ENCODE data around the gene CTIF.
"Not testable (repeated sequence)": the region's sequence is repeated elsewhere in the genome, so short reads cannot be mapped to it uniquely, and the experiment has no call there.

Gene CTIF

DNA sequence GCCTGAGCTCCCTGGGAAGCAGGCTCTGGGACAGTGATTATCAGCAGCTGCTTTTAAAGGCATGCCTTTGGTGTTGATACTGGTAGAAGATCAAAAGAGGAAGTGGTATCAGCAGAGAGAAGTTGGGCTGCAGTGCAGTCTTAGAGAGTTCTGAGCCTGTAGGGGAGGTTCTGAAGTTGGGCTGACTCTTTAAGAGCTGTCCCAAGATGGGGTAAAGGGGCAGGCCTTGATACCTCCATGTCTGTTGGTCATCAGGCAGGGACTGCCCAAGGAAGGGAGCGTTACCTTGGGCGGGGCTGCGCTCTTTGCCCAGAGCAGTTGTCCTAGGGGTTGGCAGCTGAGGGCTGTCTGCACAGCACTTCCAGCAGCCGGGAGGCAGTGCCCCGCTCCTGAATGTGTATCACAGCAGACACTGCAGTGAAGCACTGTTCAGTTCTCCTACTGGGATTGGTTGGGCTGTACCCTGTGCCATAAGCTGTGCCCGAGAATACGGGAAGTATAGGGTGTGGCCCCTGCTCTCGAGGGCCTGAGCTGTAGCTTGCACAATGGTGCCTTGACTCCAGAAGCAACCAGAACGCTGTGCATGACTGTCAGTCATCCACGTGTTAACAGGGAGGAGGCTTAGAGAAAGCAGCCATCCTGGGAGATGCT is 177.0 kb downstream of the CTIF start:
- DNase-seq: no peak

DNA sequence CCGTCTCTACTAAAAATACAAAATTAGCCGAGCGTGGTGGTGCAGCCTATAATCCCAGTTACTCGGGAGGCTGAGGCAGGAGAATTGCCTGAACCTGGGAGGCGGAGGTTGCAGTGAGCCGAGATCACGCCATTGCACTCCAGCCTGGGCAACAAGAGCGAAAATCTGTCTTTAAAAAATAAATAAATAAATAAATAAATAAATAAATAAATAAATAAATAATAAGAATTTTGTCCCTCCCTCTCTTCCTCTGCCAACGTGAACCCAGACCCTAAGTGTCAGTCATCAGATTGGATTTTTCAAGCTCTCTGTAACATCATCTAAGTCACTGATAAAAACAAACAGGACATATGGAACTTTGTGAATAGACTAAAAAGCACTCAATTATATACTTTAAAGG is 178.4 kb downstream of the CTIF start:
- not testable (repeated sequence) for DNase-seq

DNA sequence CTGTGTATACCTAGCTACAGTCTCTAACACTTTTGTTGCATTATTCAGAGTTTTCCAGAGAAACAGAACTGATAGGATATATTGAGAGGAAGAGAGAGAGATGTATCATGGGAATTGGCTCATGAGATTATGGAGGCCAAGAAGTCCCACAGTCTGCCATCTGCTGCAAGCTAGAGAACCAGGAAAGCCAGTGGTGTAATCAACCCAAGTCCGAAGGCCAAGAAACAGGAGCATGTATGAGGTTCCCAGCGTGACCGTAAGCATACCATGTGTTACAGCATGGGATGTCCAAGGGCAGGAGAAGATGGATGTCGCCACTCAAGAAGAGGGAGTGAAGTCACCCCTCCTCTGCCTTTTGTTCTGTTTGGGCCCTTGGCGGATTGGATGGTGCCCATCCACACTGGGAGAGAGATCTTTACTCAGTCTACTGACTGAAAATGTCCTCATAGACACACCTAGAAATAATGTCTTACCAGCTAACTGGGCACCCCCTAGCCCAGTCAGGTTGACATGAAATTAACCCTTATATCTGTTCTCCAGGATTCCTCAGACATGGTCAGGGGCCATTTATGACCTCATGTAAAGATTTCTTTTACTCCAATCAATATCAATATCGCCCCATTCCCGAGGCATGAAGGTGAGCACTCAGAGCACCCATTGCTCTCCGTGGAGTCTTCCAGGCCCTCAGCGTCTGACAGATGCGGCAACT is 179.6 kb downstream of the CTIF start:
- no peak for DNase-seq

DNA sequence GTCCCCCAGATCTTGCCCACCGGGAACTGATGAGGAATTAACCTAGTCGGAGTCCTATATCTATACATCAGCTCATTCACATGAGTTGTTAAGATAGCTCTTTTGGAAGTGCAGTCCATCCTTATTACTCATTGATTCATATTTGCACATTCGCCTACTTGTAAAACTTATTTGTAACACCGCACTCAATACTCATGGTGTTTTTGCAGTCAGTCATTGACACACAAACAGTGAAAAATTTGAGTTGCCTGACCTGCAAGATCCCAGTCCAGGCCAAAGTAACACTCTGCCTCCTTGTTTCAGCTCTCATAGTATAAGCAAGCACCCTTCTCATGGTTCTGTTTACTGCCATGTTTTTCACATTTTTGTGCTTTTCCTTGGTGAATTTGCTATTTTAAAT is 180.6 kb downstream of the CTIF start:
- DNase-seq: no peak

DNA sequence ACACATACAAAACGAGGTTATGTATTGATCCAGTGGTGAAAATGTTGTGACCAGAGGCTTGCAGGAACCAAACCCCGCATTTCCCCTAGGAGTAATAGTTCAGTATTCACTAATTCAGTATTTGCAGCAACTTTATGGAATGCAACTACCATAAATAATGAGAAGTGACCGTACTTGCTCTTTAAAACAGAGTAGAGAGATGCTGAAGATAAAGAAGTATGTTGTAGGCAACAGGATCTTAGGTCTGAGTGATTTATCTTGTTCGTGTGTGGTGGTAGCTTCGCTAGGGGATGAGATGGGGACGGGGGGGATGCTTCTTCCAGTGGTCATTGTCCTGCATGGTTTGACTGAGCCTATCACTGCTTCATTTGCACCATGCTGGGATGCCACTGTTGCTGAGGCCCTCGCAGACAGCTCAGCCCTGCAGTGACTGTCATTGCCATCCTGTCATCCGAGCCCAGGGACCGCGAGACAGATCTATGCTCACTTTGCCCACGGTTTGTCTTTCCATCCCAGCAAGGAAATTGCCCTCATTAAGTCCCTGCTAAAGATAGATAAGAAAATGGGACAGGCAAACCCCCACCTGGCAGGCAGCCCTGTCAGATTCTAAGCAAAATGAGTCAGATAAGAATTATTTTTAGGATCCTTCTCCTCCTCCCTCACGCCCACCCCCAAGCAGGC is 181.3 kb downstream of the CTIF start:
- DNase-seq: no peak

DNA sequence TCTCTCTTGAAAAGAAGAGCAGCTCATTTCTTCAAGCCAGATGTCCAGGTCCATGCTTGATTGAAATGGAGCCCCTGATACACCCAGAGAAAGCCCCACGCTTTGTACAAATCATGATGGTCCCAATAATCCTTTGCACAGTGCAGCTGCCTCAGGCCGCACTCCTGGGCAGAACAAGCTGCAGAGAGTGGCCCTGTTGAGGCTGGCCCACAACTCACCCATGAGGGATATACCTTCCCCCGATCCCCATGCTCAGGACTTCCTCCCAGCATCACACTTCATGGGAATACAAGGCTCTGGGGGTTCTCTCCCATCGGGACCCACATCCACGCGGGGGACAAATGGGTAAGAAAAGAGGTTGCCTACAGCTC is 181.8 kb downstream of the CTIF start:
- no peak for DNase-seq

DNA sequence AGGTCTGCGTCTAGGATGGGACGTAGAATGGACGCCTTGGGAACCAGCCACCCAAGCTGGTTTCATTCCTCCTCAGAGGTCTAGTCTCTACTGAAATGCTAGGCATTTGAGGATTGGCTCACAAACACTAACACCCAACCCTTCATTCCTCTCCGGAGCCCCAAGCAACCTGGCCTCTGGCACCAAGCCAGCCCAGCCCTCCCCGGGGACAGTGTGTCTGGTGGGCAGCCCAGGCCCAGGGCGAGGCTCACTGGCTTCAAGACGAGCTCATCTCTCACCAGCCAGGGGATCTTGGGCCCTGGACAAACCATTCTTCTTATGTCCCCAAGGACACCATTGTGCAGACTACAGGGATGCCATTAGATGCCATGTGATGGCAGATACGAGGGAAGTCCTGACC is 182.5 kb downstream of the CTIF start:
- no peak for DNase-seq

DNA sequence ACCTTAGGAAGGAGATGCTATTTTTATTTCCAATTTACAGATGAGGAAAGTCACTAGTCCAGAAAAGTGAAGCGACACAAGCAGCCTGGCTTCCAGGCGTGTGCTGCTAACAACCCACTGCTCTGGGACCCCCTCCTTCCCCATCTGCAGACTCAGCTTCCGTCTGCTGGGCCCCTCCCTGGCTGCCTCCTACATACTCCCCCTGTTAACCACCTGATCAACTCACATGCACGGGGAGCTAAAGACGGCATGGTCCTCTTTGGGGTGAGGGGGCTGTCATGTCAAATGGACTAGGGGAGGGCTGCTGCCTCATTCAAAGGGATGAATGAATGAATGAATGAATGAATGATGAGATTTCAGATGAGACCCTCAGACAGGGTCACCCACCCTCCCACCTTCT is 184.2 kb downstream of the CTIF start:
- no peak for DNase-seq

DNA sequence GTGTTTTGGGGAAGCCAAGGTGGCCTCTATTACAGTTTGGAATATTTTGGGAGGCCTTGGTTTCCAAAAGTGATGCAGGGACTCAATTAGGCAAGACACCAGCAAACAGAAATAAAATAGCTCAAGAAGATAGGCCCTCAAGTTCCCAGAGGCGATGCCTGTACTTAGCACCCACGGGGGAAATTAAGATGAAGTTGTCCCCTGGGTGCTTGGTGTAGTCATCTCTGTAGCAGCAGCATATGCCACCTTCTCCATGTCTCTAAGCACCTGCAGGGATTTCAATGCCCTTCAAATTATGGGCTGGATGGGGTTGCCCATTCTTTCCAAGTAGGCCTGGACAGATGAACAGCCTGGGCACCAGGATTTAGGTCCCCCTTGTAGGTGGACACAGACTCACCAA is 185.0 kb downstream of the CTIF start:
- no peak for DNase-seq

DNA sequence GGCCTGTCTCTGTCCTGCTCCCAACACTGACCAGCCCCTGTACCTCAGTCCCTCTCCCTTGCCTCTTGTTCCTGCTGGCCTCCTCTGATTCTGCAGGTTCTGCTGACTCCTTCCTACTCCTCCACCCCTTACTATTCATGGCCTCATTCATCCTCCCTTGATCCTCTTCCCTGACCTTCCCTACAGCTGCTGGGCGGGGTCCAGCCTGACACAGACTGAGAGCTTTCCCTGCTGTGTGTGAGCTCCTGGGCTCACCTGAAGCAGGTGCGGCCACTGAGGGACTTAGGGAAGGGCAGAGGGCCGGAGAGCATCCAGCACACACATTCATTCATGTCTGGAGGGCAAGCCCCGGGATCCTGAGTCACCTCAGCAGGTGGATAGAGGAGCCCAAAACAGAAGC is 185.6 kb downstream of the CTIF start:
- DNase-seq: no peak

DNA sequence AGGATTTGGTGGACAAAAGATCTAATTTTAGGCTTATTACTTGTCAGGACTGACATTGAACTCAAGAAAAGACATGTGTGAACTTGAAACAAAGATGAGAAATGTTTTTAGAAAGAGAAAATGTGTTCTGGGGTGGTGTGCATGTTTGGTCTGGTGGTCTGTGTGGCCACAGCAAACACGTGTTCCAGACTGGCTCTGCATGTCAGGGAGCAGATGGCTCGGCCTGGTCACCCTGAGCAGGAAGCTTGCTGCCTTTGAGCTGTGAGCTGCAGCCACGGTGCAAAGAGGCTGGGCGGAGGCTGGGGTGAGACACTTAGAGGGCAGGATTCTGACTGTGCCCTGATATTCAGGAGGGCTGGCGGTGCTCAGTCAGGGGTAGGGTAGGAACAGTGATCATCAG is 186.1 kb downstream of the CTIF start:
- no peak for DNase-seq

DNA sequence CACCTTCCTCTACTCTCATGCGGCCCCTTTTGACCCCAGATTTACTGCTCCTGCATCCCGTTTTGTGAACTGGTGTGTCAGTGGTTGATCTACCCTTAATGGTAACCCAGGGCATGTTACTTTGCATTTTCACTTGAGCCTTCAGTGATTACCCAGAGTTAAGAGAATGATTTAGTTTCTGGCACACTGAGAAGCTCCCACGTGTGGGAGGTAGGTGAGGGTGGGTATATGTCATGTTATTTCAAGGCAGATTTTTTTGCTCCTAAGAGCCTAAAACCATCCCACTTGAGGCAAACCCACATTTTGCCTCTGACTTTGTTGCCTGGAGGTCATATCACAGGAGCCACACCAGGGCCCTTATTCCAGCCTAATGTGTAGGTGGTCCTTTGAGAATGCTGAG is 186.7 kb downstream of the CTIF start:
- DNase-seq: no peak

DNA sequence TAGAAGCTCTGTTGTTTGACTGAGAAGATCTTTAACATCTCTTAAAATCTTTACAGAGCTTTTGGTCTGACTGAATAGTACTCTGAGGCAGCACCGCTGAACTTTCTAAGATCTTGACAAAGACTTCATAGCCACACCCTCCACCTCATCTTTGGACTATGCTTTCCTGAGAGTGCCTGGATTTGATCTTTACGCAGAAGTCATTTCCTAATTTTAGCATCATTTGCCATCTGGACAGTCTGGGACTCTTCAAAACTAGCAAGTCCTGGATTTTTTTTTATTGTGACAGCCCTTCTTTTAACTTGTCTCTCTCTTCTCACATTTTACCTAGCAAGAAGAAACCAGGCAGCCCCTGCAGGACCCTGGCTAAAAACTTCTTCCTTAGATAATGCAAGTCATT is 188.8 kb downstream of the CTIF start:
- no peak for DNase-seq

DNA sequence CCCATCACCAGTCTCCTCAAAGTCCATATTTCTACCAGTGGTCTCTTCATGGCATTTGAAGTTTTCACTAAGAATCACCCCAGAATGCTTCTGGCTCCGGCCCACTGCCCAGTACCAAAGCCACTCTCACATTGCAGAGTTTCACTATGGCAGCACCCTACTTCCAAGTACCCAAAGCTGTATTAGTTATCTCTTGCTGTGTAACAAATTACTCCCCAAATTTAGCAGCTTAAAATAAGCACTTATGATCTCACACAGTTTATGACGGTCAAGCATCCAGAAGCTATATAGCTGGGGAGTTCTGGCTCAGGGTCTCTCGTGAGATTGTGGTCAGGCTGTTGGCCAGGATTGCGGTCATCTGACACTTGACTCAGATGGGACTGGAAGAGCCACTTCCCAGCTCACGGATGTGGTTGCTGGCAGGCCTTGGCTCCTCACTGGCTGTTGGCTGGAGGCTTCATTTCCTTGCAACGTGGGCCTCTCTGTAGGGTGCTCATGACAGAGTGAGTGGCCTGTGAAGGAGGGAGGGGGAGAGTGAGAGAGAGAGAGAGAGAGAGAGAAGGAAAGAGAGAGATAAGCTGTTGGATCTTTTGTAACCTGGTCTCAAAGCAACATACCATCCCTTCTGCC is 189.5 kb downstream of the CTIF start:
- DNase-seq: no peak

DNA sequence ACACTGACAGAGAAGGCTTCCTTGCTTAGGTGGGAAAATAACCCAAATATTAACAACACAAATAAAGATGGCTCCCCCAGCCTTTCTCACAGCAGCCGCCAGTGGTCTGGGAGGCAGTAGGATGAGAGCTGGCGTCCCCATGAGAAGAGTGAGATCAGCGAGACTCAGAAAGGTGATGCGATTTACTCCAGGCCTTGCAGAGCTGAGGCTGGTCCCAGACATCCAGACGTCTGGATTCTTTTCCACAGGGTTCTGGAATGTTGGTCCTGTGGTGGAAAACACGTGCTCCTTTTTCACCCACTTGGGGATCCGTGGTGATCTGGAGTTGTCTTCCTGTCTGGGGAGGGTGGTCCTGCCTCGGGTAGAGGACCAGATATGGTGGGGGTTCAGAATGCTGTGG is 190.6 kb downstream of the CTIF start:
- DNase-seq: no peak

DNA sequence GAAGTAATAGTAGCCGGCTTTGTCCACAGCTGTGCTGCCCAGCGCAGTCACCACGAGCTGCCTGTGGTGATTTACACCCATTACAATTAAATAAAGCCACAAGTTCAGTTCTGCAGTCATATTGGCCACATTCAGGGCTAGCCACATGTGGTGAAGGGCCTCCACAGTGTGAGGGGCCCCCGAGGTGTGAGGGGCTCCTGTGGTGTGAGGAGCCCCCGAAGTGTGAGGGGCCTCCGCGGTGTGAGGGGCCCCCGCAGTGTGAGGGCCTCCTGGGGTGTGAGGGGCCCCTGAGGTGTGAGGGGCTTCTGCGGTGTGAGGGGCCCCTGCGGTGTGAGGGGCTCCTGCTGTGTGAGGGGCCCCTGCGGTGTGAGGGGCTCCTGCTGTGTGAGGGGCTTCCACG is 191.2 kb downstream of the CTIF start:
- no peak for DNase-seq

DNA sequence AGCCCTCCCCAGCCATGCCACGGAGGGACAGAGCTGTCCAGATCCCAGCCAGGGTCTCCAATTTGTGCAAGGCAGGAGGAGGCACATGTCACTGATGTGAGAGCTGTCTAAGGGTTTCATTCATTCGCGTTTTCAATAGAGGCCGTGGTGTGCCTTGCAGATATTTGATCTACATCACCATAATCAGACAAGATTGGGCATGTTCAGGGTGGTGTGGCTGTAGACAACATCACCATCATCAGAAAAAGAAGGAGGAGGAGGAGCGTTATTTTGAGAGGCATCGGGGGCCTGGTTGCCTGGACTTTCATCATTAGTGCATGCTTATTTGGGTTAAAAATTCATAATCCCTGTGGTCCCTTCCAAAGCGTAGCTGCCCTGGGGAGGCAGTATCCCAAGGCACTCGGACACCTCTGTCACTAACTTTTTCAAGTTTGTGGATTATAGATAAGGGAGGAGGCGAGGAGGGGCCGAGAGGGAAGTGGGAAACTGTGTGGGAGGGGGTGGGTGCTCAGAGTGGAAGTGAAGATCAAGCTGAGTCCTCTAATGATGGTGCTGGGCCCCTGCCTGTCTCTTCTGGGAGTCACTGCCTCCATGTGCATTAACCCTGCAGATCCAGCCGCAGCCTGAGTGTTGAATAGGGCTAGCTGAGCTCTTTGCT is 194.1 kb downstream of the CTIF start:
- DNase-seq: no peak

DNA sequence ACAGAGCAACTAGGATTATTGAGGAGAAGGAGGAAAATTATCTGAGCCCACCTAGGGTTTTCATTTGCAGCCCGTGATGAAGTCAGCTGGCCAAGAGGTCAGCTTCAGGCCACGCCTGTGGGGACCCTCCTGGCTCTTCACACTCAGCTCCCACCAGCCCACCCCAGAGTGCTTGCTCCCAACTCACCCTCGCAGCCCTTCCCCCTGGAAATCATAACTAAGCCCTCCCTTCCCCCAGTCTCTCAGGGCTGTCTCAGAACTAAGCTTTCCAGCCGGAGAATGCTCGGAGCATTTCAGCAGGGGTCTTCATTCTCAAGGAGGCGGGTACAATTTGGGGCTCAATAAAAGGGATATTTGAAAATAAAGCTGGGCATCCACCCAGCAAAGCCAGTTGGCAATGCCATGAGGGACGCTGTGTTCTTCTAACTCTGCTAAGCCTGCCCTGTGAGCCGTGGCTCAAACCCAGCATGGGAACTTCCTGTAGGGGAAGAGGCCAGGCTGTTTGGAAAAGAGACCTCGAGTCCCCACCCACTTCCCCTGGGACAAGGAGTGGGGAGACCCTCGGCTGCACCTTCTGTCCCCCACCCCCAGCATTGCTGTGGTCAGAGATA is 194.9 kb downstream of the CTIF start:
- DNase-seq: no peak

DNA sequence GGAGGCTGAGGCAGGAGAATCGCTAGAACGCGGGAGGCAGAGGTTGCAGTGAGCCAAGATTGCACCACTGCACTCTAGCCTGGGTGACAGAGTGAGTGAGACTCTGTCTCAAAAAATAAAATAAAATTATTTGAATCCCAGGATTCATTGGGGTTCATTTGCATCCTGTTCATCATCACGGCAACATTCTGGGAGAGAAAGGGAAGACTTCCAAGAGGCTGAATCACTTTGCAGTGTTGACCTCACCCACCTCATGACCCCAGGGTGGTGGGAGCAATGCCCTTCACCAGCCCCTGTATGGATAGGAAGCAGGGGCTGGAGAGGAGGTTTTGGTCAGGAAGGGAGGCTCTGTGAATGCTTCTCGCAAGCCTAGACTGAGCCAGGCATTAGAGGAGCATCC is 195.6 kb downstream of the CTIF start:
- DNase-seq: no peak

DNA sequence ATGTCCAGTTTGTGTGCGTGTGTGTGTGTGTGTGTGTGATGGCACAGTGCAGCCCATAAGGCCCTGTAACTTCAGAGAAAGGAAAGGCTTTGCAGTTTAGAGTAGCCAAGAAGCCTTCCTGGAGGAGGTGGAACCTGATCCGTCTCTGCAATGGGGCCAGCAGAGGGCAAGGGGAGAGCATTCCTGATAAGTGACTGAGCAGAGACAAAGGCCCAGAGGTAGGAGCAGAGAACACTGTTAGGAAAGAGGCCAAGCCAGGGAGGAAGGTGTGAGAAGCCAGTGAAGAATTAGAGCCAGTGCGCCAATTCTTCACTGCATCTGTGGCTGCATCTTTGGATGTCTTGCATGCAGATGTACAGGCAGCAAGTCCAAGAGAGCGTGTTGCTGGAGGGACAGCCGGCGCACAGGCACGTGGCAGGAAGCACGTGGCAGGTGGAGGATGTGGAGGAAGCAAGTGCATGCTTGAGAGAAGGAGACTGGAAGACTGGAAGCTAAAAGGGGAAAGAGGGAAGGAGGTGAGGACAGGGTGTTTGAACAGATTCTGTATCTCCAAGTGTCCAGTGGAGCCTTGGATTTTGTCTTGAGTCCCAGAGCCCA is 196.3 kb downstream of the CTIF start:
- no peak for DNase-seq

DNA sequence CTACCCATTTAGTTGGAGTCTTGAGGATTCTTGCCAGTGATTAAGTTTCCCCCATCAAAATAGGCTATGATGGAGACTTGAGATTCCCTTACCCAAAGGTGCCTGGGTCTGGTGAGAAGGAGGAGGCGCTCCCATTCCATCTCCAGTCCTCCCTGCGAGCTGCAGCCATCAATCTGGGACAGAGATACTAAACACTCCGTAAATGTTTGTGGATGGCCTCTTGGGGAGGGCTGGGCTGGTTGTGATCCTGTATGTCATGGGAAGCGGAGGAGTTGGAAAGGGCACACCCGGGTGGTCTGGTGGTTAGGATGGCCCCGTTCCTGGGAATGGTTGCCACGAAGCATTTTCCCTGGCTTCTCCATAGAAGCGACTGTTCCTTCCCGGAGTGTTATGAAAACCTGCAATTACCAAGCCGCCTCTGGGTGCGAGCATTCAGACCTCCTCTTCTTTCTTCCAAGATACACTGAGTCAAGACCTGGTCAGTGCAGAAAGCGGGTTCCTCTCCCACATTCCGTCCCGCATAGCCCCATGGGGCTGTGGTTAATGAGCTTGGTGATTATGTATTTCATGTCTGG is 196.9 kb downstream of the CTIF start:
- DNase-seq: no peak
